HCT116 (cell line): ENCODE data around the gene TBC1D16. TPM values are rescaled to one million over a fixed set of nuclear protein-coding genes. Genes with fewer than 3 reads are reported as not detected.

ENCODE experiments used
- ATAC-seq: fragments of 200-7000 bp; cut with Tn5 transposase; 2 replicates; pipeline ENCODE4 v1.9.1; 2020; ENCODE audit warnings: mild to moderate bottlenecking, moderate library complexity
- BruUV-seq: library from RNA; stranded (reverse); fragments of 400-500 nt; replicated peaks from 2 replicates; lab custom pipeline; 2021; lab: Mats Ljungman, UMichigan
- CTCF ChIA-PET: fragments of 300-600 bp; sonication (Branson Sonifier 250); formaldehyde crosslinking; loops from one replicate; lab custom pipeline; 2021; ENCODE audit warnings: antibody characterized with exemption; lab: Charles Lee
- POLR2A ChIA-PET: fragments of 300-600, 350-600 bp; sonication (Branson Sonifier 250); formaldehyde crosslinking; loops from one replicate; lab custom pipeline; 2021; ENCODE audit warnings: antibody characterized with exemption; lab: Charles Lee
- RAD21 ChIA-PET, 2 experiments: fragments of 300-600 bp; sonication (Branson Sonifier 250); formaldehyde crosslinking; loops; one replicate each; lab custom pipeline; 2023; ENCODE audit warnings: low total read pairs in 2 of 2; ENCODE audit not compliant: uncharacterized antibody in 2 of 2, unreplicated experiment in 2 of 2, low non-redundant PET in 1 of 2; lab: Charles Lee
- DNase-seq: peaks from one replicate; pipeline ENCODE4 v3.0.0-alpha.2; 2010; ENCODE audit warnings: low read depth, low spot score
- H2AFZ ChIP-seq: fragments of 200-600 bp; shearing (Covaris generic), sonication (generic); 2 replicates; pipeline ENCODE4 v1.6.1; 2017; ENCODE audit warnings: low read depth, mixed run types, mixed read lengths, antibody characterized with exemption, low read length; ENCODE audit not compliant: poor library complexity, severe bottlenecking
- H3K27ac ChIP-seq: 2 replicates; pipeline ENCODE4 v1.5.1; 2012; ENCODE audit warnings: low read depth, low read length
- H3K27me3 ChIP-seq: fragments of 200-600 bp; sonication (generic); 2 replicates; pipeline ENCODE4 v1.6.1; 2016; ENCODE audit warnings: mixed run types, low read length, mixed read lengths; ENCODE audit not compliant: insufficient read depth
- H3K36me3 ChIP-seq, 2 experiments: fragments of 200-500 bp in 1 of 2; fragments of 200-600 bp in 1 of 2; sonication (Bioruptor generic) in 1 of 2; sonication (generic) in 1 of 2; 2 replicates each; pipeline versions ENCODE4 v1.5.1 to v1.6.1; 2014 to 2016; ENCODE audit warnings: low read length in 2 of 2, inconsistent platforms in 1 of 2, mixed read lengths in 1 of 2, mixed run types in 1 of 2; ENCODE audit not compliant: insufficient read depth in 2 of 2, control insufficient read depth in 1 of 2
- H3K4me1 ChIP-seq, 2 experiments: fragments of 200-600 bp in 1 of 2; sonication (generic) in 1 of 2; 2 replicates each; pipeline versions ENCODE4 v1.5.1 to v1.6.1; 2012 to 2017; ENCODE audit warnings: low read length in 2 of 2, inconsistent platforms in 1 of 2, mild to moderate bottlenecking in 1 of 2, mixed read lengths in 1 of 2, mixed run types in 1 of 2, moderate library complexity in 1 of 2; ENCODE audit not compliant: insufficient read depth in 2 of 2, control insufficient read depth in 1 of 2
- H3K4me2 ChIP-seq: fragments of 200-600 bp; sonication (generic); 2 replicates; pipeline ENCODE4 v1.6.1; 2017; ENCODE audit warnings: mixed run types, low read length, mixed read lengths
- H3K4me3 ChIP-seq, 2 experiments: fragments of 200-600 bp in 1 of 2; sonication (generic) in 1 of 2; replicated peaks in 1 of 2; 2 replicates each; pipeline ENCODE4 v1.5.1; 2011 to 2016; ENCODE audit warnings: low read length in 2 of 2, control low read depth in 1 of 2, low read depth in 1 of 2, mild to moderate bottlenecking in 1 of 2, mixed read lengths in 1 of 2, mixed run types in 1 of 2
- H3K79me2 ChIP-seq: fragments of 200-600 bp; sonication (generic); 2 replicates; pipeline ENCODE4 v1.6.1; 2017; ENCODE audit warnings: mild to moderate bottlenecking, mixed run types, low read length, moderate library complexity, mixed read lengths; ENCODE audit not compliant: insufficient read depth
- H3K9ac ChIP-seq: fragments of 200-600 bp; sonication (generic); 2 replicates; pipeline ENCODE4 v1.6.1; 2016; ENCODE audit warnings: low read length, mixed read lengths
- H3K9me2 ChIP-seq: fragments of 200-600 bp; sonication (generic), shearing (Covaris generic); 2 replicates; pipeline ENCODE4 v1.6.1; 2017; ENCODE audit warnings: mixed run types, mild to moderate bottlenecking, moderate library complexity; ENCODE audit not compliant: insufficient read depth
- H3K9me3 ChIP-seq, 2 experiments: fragments of 200-500 bp in 1 of 2; fragments of 200-600 bp in 1 of 2; sonication (Bioruptor generic) in 1 of 2; sonication (generic) in 1 of 2; 2 replicates each; pipeline ENCODE4 v1.6.1; 2014 to 2017; ENCODE audit warnings: low read length in 2 of 2, mixed read lengths in 2 of 2, inconsistent platforms in 1 of 2, low read depth in 1 of 2, mild to moderate bottlenecking in 1 of 2, mixed run types in 1 of 2, moderate library complexity in 1 of 2; ENCODE audit not compliant: control insufficient read depth in 1 of 2, insufficient read depth in 1 of 2
- H4K20me1 ChIP-seq: fragments of 200-600 bp; sonication (generic), shearing (Covaris generic); 2 replicates; pipeline ENCODE4 v1.6.1; 2017; ENCODE audit warnings: mixed run types, mild to moderate bottlenecking, moderate library complexity; ENCODE audit not compliant: insufficient read depth
- CEBPB ChIP-seq: IDR thresholded peaks from 2 replicates; pipeline ENCODE4 v1.6.1; 2012; ENCODE audit warnings: low read depth
- EGR1 ChIP-seq: IDR thresholded peaks from 2 replicates; pipeline ENCODE4 v1.6.1; 2012; ENCODE audit warnings: low read depth
- EZH2 ChIP-seq: fragments of 200-600 bp; sonication (generic); IDR thresholded peaks from 2 replicates; pipeline ENCODE4 v1.6.1; 2017; ENCODE audit warnings: antibody characterized with exemption, mixed run types
- EZH2phosphoT487 ChIP-seq: fragments of 200-600 bp; IDR thresholded peaks from 2 replicates; pipeline ENCODE4 v1.6.1; 2018; ENCODE audit warnings: antibody characterized with exemption, borderline replicate concordance
- FOSL1 ChIP-seq: IDR thresholded peaks from 2 replicates; pipeline ENCODE4 v1.6.1; 2012; ENCODE audit warnings: low read depth
- JUND ChIP-seq: IDR thresholded peaks from 2 replicates; pipeline ENCODE4 v1.6.1; 2012
- POLR2A ChIP-seq: IDR thresholded peaks from 2 replicates; pipeline ENCODE4 v1.7.0; 2011; ENCODE audit warnings: borderline replicate concordance; ENCODE audit not compliant: insufficient read depth, insufficient read length; ENCODE audit errors: extremely low read depth
- RAD21 ChIP-seq: IDR thresholded peaks from 2 replicates; pipeline ENCODE4 v1.6.1; 2012; ENCODE audit warnings: low read depth, mild to moderate bottlenecking
- SP1 ChIP-seq: IDR thresholded peaks from 2 replicates; pipeline ENCODE4 v1.6.1; 2012; ENCODE audit warnings: low read depth
- ZFX ChIP-seq: fragments of 450-650 bp; IDR thresholded peaks from 2 replicates; pipeline ENCODE4 v1.6.1; 2017
- intact Hi-C: fragments of 100-400 bp; cut with micrococcal nuclease; formaldehyde crosslinking; loops from 2 replicates; pipeline ENCODE4 v1.10.0; 2022
- total RNA-seq: library from RNA; stranded (reverse); gene quantifications from one replicate; pipeline ENCODE4 v1.2.1, GENCODE V29; 2021; ENCODE audit not compliant: unreplicated experiment

TBC1D16 gene
- total RNA-seq, 1 experiment from 2014 or later = 31.1 TPM

- Histone ChIP-seq H3K4me2 (no peak overlapping the region), H3K27ac (no peak overlapping the region), H3K36me3 (no peaks in the 10 kb centered on the region), H4K20me1 (no peaks in the 10 kb centered on the region), H3K9me3 (no peaks in the 10 kb centered on the region), H2AFZ (no peak overlapping the region), H3K4me3 (no peak overlapping the region), H3K9ac (no peak overlapping the region), H3K27me3 (no peaks in the 10 kb centered on the region), H3K9me2 (no peaks in the 10 kb centered on the region), H3K4me1 (peaks cover 6 to 30% of the 10 kb centered on the region in 2 experiments; a peak in 3 of 4 replicates), H3K79me2 (0 out of 2 replicates have a peak, but pooled peaks cover 5% of the 10 kb centered on the region)
- no peak for DNase-seq
- ChIA-PET CTCF (interaction anchor here (0.6 to 2.0 kb wide), 2 partner anchors 24 to 193 kb away, joined by 4 to 7 read pairs; partner anchors contain the start of gene CBX4), RAD21 (no interaction called here), POLR2A (no interaction called here)
- TF ChIP-seq JUND (no peak), EZH2 (no peak), EZH2phosphoT487 (no peak), FOSL1 (no peak), ZFX (no peak), SP1 (no peak)
- ATAC-seq = no peak
- no TSS peak for BruUV-seq
- intact Hi-C loops = no loop called here
Measured at GRCh38 chr17:80032614-80033171, 3.0 kb downstream of the TBC1D16 start.

- Histone ChIP-seq H3K4me3 (no peak overlapping the region), H3K79me2 (0 out of 2 replicates have a peak, but pooled peaks cover 5% of the 10 kb centered on the region), H4K20me1 (no peaks in the 10 kb centered on the region), H3K9me3 (no peaks in the 10 kb centered on the region), H3K4me2 (no peak overlapping the region), H3K27ac (no peak overlapping the region), H2AFZ (no peak overlapping the region), H3K27me3 (no peaks in the 10 kb centered on the region), H3K4me1 (peaks cover 3 to 25% of the 10 kb centered on the region in 2 experiments; a peak in 3 of 4 replicates), H3K36me3 (no peaks in the 10 kb centered on the region), H3K9me2 (no peaks in the 10 kb centered on the region)
- no peak for ATAC-seq
- no TSS peak for BruUV-seq
- ChIA-PET POLR2A (no interaction called here), CTCF (interaction anchor here (1.5 to 2.0 kb wide), 2 partner anchors 23 kb away, joined by 4 to 7 read pairs; no protein-coding TSS in a partner anchor)
- intact Hi-C loops = no loop called here
- TF ChIP-seq RAD21 (no peak), EGR1 (no peak), POLR2A (no peak), JUND (no peak), CEBPB (no peak), FOSL1 (no peak)
- TF ChIP-seq, all 23 proteins: peak for 0
- RAD21 ChIA-PET = no interaction called here
- no peak overlapping the region for H3K9ac ChIP-seq
- DNase-seq = no peak
Measured at GRCh38 chr17:80031691-80032430, 3.8 kb downstream of the TBC1D16 start.
